GM19025 (cell line): ENCODE measurements around the gene DUSP10.

Source experiments
- ATAC-seq: cut with Tn5 transposase; IDR thresholded peaks from one replicate; pipeline ENCODE4 v1.9.1; 2021; ENCODE audit warnings: mild to moderate bottlenecking, low read depth, moderate library complexity; ENCODE audit not compliant: unreplicated experiment

Gene DUSP10

DNA sequence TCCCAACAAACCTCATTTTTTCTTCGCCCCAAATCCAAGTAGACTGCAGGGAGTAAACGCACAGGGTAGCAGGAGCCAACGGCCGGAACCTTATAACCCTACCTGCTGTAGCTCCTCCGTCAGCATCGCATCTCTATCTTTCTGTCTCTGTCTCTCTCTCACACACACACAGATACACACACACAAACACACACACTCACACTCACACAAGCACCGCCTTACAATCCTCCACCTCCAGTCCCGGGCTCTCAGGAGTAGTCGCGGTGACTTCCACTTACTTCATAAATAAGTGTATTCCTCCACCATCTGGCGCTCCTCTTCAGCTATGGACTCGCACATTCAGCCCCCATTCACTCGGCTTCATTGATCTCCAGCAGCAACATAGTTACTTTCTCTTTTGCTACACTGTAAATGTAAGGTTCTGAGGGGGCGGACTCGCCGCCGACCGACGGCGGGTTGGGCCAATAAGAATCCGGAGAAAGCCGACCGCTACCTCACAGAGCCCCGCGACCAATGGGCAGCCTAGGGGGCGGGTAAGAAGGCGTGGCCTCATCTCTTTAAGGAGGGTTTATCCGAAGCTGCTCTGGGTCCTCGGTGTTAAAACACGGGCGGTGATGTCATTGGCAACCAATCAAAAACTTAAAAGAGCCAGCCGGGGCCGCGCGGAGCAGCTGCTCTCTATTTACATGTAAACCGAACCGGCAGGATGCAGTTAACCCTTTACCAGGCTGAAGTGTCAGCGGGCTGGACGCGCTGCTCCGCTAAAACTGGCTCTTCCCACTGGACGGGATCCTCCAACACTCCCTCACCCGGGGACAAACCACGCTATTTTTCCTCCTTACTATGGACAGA is at the start of gene DUSP10:
Gene DUSP10 (minus strand): TSS at position 387 of the 852 bp plus-strand sequence. CDS start 2,345 bp downstream, outside the sequence.
- peak; percentile 78 for ATAC-seq

DNA sequence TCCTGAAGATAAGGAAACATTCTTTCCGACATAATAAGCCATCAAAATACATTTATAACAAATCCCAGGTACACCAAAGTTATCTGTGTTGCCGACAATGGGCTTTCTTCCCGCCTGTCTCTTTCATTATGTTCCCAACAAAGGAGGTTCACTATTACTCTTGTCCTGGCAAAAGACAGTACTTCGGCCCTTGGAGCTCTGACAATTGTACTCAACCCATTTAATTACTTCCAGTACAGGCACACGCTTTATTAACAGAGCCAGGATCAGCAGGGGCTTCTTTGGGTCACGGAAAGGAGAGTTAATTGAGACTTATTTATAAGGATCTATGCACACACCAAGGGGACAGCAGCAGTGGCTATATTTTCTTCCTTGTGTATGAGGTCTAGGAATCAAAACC is 46.6 kb upstream of the DUSP10 start:
- ATAC-seq, result no peak

DNA sequence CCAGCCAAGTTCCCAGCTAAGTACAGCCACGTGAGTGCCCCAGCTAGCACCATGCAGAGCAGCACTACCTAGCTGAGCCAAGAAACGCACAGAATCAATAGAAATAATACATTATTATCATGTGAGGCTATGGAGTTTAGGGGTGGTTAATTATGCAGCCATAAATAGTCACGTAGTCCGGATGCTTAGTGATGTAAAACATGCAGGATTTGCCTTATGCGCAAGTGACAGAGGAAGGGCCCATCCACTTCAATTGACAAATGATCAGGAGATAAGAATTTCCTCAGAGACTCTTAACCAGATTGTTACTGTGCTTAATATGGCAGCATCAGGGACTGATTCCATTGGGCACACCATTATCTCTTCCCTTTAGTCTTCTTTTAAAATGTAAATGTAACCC is 44.8 kb upstream of the DUSP10 start:
- ATAC-seq, result no peak

DNA sequence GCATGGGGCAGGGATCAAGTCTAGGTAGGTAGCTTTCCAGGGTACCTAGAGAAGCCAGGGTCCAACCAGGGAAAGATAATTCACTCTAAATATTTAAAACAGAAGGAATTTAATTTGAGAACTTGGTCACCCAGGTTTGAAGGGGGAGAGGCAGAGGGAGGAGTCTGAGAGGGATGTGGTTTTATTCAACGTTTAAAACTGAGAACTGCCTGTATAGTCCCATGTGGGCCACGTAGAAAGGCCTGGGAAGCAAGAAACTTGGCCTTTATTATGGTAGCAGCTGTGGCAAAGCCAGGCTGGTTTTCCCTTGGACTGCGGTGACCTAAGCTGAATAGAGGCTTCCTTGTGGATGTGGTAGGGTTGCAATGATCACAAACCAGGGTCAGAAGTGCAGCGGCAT is 42.0 kb upstream of the DUSP10 start:
- no peak for ATAC-seq

DNA sequence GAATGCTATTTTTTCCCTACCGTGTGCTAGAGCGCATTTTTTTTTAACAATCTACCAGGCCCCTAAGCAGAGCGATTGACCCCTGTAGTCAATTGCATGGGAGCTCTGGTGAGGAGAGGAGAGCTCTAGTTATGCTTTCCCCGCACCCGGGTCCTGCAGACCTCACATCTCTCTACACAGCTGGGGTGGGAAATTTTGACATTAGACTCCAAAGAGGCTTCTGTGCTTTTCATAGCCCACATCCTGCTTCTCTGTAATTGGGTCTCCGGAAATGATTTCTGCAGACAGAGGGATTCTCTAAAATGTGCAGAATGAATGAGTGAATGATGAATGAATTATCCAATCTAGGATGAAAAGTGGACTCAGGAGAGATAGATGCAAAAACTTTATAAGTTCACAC is 41.5 kb upstream of the DUSP10 start:
- ATAC-seq, result no peak

DNA sequence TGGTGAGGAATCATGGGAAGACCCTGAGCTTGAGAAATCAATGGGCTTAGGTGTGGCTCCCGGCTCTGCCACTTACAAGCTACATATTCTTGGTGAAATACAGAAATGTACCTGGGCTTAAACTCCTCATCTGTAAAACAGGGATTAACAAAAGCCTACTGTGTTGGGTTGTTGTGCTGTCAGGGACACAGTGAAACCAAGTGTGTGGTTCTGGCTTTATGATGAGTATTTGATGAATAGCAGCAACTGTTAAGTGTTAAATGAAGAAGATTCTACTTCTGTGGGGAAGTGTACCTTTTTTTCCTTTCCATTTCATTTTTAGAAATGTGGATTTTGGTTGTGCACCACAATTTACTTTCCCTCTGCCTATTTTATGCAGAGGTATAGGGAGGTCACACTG is 41.1 kb upstream of the DUSP10 start:
- no peak for ATAC-seq

DNA sequence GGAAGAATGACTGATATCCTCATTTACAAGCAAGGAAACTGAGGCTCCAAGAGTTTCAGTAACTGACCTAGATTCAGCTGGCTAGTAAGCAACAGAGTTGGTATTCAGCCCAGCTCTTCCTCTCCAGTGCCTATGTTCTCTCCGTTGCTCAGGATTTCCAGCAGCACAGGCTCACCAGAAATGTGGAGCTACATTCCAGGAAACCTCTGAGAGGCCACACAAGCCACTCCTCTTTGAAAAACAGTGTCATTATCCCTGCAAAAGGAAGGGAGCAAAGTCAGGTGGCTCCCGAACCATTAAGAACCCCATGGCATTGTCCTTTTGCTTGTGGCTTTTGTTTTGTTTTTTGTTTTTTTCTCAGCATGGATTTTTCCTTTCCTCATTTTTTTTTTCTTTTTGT is 40.6 kb upstream of the DUSP10 start:
- no peak for ATAC-seq

DNA sequence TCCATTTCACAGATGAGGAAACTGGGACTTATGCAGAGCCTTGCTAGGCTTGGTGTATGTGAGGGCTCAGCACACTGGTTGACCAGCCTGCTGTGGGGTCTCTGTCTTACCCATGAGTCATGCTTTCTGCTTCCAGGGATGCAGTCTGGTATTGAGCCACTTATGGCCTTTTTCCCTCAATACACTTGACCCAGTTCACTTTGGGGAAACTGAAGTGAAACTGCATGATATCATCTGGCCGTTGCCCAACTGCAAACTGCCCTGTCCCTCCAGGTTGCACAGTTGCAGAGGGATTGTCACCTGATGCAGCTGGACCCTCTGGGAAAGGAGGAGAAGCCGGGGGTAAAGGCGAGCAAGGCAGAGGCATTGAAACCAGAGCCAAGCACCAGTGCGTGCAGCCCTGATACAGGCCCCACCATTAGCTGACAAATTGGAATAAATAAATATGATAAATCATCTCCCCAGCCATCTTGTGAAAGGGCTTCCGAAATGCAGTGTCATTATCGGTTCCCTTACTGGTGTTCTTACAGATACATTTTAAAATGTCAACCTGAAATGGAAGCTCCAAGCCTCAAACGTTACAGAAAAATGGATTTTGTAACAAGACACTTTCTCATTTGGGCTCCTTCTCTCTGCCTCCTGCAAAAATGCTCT is 39.3 kb upstream of the DUSP10 start:
- no peak for ATAC-seq

DNA sequence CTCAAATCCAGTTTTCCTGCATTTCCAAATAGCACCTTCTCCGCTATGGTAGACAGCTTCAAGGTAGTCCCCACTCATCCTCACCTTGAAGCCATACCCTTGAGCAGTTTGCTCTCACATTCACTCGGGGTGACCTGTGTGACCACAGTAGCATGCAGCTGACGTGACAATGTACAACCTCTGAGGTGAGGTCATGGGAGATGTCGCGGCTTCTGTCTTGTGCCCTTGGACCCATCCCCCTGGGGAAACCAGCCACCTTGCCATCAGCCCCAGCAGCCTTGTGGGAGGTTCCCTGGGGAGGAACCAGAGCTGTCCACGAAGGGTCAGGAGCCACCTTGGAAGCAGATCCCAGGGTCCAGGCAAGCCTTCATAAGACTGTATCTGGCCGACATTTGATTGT is 38.3 kb upstream of the DUSP10 start:
- ATAC-seq, result no peak

DNA sequence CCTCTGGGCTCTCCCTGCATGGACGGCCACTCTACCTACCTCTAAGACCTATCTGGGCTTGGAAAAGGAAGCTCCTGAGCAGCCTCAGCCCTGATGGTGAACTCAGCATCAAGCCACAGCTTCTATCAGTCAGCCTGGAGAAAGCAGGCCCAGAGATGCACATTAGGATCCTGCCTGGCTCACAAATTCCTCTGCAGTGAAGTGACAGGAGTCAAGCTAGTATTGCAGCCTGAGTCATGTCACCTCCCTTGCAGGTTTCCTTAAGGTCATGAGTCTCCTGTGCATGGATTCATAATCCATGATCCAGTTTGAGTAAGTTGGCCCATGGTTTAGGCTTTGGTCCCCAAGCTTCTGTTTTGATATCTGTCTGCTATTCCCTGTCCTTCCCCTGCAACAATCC is 37.9 kb upstream of the DUSP10 start:
- ATAC-seq, result no peak

DNA sequence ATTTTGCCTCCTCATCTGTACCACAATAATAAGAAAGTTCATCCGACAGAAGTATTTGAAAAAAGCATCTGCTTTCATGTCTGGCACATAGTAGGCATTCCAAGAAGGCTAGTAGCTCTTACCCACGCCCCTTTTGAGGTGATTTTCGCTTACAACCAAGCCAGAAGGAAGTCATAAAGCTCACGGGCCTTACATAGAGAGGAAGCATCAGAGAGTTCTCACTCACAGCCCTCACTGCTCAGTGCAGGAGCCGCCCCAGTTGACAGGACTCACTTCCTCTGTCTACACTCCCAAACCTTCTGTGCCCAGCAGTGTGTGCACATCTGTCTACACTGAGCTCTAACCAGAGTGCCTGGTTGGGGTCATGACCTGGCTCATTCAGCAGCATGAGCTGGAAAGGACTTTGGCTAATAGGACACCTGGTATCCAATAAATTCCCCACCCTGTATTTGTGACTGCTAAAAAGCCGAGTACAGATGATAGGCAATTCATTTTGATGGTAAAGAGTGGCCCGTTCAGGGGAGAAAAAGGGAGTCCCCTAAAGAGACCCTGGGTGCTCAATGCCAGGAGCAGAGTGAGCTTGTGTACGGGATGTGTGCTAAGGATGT is 36.8 kb upstream of the DUSP10 start:
- ATAC-seq, result peak; percentile 18

DNA sequence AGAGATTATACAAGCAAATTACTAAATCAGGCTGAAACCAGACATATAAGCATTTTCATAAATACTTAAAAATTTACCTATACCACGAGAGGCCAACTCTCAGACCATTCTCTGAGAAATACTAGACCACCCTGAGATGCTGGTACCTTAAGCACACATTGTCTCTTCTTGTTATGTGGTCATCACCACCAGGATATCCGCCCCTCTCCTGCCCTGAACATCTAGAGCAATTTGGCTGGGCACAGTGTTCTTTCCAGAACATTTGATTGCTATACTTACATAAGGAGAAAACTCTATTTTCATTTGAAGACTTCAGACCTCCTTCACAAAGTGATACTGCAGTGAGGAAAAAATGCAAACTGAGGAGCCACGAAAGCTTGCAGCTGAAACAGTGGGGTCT is 36.2 kb upstream of the DUSP10 start:
- ATAC-seq, result peak; percentile 26

DNA sequence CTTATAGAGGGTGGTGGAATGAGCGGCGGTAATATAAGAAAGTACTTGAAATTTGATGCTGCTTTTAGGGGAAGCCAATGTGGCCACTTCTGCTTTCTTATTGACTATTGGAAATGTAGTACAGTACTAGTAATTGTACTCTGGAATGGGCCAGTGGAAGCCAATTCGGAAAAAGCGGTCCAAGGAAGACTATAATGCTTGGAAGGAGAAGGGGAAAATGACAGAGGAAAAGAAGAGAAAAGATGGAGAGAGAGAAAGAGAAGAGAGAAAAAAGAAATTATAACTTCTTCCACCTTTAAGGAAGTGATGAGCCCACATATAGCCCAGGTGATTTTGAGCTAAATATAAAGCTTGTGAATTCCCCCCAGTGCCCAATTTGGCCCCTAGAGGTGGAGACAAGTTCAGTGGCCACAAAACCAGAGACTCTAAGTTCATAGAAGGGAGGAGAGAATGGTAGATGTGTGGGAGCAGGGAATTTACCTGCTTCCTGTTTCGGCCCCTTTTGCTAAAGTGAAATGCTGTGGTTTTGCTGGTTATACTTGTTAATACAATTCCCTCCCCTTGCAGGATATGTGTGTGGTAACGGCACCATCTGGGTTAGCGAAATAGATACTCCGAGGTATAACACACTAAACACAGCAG is 35.7 kb upstream of the DUSP10 start:
- peak; percentile 70 for ATAC-seq

DNA sequence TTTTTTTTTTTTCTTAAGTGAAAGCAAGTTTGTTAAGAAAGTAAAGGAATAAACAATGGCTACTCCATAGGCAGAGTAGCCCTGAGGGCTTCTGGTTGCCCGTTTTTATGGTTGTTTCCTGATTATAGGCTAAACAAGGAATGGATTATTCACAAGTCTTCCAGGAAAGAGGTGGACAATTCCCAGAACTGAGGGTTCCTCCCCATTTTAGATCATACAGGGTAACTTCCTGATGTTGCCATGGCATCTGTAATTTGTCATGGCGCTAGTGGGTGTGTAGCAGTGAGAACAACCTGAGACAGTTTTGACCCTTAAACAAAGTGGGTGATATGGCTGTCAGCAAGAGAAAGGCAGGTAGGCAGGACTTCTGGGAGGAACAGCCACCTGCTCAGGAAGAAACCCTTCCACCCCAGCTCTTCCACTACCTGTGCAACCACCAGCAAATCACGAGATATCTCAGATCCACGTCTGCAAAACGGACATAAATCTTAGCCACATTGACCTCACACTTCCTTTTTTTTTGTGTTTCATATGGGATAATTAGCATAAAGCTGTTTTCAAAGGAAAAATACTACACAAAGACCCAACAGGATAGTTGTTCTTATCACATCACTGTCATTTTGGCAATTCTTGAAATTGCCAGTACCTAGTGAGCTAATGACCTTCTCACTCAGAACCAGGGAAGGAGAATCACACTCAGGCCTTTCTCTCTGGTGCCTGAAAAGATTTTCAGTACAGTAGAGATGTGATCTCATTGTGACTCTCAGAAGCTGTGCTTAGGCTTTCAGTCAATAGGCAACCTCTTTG is 34.8 kb upstream of the DUSP10 start:
- peak; percentile 20 for ATAC-seq

DNA sequence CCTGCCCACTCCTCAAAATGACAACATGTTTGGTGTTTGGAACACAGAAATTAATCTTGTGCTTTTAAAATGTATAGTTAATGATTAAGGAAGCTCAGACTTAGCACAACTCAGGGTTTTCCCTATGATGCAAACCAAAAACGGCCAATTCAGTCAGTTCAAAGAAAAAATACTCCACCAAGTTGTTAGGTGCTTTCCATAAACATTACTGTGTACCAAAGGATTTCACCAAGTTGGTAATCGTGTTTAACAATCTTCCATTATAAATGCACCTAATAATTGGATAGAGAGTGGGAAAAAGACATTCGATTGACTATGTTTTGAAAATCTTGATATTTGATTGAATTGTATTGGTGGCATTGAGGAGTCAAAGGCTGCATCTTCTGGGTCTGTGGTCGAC is 33.3 kb upstream of the DUSP10 start:
- no peak for ATAC-seq

DNA sequence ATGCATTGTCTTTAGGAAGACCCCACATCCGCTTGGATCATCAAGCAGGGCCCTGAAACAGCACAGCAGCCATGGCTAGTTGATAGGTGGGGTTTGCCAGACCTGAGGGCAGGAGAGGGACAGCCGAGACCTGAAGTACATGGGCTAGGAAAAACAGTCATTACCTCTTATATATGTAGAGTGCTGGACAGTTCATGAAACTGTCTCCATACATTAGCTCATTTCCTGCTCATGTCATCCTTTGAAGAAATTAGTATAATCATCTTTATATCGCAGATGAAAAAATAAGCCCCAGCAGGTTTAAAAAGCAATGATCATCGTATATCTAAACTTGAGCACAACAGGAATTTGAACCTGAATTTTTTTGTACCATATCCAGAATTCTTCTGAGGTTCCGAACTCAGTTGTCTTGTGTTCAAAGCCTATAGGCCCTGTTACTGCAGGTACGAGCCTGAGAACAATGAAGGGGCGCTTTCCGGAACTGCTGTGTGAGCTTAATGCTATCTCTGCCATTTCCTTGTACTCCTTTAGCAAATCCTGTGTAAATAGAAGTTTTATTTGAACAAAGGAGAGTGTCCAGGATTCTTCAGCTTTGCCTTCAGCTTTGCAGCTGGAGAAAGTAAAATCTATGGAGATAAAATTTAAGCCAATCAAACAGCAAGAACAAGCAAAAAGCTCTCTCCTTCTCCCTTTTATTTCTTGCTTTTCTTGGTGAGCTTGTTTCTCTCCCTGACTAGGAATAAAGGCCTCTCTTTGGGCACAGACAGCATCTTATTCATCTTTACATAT is 32.4 kb upstream of the DUSP10 start:
- ATAC-seq, result no peak

DNA sequence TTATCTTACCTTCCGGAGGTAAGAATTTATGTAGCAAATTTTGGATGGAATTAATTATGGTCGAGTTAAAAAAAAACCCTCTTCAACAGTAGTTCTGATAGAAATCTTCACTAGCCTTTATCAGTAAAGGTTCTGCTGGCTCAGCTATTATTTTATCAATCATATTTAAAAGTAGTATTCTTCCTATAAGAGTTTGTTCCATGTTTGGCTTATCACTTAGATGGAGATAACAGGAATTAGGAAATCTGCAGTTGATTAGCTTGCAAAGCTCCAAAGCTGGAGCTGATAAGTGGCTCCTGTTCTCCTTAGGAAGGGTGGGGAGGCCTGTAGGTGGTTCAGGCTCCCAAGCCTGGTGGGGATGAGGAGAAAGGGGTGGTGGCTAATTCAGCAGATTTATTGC is 31.5 kb upstream of the DUSP10 start:
- no peak for ATAC-seq

DNA sequence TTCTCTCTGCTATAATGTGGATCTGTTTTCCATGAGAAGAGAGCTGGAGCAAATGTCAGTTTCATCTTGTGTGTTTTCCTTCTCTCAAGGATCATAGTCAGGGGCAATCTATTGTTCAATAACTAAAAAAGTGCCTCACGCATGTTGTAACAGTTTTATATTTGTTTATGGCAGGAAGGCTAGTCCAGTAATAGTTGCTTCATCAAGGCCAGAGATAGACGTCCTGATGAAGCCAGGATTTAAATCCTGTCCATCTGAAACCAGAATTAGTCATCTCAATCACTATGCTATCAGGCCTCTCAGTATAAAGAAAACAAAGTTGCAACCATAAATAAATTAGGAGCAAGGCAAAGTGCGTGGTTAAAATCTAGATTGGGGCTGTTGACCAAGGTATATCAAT is 30.2 kb upstream of the DUSP10 start:
- no peak for ATAC-seq

DNA sequence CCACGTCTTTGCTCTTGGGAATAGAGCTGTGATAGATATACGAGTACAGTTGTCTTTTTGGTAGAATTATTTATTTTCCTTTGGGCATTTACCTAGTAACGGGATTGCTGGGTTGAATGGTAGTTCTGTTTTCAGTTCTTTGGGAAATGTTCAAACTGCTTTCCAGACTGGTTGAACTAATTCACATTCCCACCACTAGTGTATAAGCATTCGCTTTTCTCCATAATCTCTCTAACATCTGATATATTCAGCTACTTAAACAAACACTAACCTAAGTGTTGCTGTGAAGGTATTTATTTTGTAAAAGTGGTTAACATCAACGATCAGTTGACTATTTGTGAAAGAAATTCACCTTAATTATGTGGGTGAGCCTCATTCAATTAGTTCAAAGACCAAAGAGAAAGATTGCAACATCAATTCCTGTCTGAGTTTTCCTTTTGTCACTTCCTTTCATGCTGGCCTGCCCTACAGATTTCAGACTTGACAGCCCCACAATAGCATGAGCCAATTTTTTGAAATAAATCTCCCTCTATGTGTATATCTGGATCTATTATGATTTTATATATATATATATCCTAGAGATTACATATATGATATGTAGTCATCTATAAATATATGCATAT is 26.7 kb upstream of the DUSP10 start:
- ATAC-seq, result no peak
